Measurements from ENCODE around the gene MYBPC2.
A peak's percentile ranks its signal among the peaks of the same experiment; 100 is the strongest.

MYBPC2 gene

DNA sequence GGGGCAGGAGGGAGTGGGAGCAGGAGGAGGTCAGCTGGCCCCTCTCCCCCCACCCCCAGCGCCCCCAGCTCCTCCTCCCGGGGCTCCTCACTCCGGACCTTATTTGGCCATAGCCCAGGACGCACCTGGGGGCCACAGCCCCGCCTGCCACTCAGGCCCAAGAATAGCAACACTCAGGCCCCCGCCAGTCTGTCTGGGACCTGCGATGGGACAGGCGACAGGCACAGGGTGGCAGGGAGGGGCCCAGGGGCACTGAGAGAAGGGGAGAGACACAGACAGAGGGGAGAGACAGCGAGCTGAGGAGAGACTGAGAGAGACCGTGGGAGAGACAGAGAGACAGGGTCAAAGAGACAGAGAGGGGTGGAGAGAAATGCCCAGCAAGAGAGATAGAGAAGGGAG, 68.1 kb downstream of the MYBPC2 start:
- DNase-seq (ENCODE audit: low read depth in 2 of 2) = no peak

DNA sequence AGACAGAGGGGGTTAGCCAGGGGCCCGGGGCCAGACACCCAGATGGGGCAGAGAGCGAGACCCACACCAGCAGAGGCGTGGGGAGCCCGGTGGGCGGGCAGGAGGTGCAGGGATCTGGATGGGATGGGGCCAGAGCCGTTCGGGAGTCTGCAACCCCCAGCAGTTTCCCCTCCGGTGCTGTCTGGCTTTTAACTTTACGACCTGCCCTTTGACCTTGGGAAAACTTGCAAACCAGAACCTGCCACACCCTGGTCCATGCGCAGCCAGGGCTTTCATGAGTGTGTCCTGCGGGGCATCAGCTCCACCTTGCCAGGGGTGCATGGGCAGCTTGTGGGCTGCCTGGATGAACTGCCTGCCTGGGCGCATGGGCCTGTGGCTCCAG, 68.5 kb downstream of the MYBPC2 start:
- DNase-seq (ENCODE audit: low read depth in 2 of 2) = no peak

DNA sequence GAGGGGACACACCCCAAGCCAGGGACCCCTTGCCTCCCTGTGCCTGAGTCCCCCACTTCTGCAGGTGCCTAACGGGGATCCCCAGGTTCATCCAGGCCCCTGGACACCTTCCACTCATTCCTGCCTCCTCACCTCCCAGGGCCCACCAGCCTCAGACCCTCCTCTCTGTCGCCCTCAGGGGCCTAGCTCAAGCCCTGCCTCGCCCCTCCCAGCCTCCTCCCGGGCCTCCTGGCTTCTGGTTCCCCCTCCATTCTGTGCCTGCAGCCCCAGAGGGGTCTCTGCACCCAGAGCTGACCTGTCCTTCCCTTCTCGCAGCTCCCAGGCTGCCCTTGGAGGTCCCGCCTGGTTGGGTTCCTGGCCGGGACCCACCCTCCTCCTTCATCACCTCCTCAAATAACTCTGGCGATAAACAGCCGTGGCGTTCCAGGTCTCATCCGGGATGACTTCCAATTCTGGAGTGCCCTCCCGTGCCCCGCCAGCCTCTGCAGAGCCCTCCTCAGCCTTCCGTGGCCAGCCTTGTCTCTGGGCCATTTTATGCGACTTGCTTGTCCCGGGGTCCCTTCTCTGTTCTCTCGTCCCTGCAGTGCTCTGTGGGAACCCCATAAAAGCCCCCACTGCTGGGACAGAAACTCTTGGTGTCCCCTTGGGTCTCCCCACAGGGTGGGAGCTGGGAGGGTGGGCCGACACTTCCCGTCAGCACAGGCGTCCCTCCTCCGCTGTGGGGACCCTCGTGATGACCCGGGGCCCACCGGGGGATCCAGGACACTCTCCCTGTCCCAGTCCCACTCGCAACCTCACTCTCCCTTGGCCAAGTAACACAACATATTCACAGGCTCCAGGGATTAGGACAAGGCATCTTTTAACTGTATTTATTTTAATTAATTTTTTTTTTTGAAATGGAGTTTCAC, 69.1 kb downstream of the MYBPC2 start:
- DNase-seq (ENCODE audit: low read depth in 2 of 2) = no peak

DNA sequence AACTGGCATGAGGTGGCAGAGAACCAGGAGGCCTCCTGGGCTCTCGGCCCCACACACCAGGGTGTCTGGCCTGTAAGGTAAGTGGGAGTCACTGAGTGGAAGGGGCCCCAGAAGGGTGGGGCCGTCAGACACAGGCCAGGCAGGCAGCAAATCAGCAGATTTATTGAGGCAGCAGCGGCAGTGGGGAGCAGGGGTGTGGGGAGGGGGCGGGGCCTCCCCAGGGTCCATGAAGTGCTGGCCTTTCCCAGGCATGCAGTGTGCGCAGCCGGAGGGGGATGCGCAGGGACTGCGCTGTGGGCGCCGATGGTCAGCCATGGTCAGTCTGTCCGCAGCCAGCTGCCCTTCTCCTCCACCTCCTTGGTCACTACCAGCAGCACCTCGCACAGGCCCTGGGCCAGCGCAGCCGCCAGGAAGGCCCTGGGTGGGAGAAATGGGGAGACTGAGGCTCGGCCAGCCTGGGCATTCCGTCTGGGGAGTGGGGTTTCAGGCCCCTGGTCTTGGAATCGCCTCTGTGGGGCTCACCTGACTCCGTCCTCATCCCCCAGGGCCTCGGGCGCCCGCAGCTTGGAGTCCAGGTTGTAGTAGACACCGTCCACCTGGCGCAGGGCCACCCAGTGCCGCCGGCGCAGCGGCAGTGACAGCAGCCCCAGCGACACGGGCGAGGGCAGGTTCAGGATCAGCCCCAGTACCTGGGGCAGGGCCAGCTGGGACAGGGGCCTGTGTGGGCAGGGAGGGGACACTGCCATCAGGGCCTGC, 73.3 kb downstream of the MYBPC2 start:
- DNase-seq (ENCODE audit: low read depth in 2 of 2) = no peak

DNA sequence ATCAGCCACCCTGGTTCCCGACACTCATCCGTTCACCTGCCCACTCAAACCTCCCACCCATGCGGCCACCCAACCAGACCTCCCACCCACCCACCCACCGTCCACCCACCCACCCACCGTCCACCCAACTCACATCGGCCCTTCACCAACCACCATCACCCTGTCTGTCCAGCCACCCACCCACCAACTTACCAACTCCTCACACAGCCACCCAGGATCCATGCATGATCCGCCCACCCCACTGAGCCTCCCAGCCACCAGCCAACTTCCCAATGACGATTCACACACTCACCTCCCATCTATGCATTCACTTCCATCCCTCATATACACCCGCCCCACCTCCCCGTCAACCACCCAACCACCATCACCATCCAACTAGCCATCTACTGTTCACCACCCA, 74.0 kb downstream of the MYBPC2 start:
- DNase-seq (ENCODE audit: low read depth in 2 of 2) = no peak

DNA sequence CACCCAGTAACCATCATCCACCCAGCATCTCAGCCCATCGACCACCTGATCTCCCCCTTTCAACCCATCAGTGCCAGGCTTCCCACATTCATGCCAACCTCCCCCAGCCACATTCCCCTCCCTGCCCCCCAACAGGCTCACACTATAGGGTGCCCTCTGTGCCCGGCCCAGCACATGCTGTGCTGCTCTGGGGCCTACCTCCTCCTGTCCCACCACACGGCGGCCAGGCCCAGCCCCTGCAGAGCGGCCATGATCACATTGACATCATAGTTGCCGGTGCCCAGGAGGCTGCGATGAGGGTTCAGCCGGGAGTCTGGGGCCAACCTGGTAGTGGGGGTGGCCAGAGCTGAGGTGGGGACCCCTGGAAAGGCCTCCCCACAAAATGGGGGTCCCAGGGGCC, 74.7 kb downstream of the MYBPC2 start:
- DNase-seq (ENCODE audit: low read depth in 2 of 2) = no peak

DNA sequence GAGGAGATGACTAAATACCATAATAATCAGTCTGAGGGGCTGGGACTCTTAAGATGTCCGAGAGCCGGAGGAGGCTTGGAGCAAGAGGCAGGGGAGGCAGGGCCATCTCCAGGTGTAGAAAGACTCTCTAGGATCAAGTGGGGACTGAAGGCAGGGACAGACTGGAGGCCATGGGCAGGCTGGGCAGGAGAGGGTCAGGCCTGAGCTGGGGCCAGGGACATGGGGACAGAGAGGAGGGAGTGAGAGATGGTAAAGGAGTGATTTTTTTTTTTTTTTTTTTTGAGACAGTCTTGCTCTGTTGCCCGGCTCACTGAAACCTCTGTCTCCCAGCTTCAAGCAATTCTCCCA, 76.1 kb downstream of the MYBPC2 start:
- DNase-seq (ENCODE audit: low read depth in 2 of 2) = no peak

DNA sequence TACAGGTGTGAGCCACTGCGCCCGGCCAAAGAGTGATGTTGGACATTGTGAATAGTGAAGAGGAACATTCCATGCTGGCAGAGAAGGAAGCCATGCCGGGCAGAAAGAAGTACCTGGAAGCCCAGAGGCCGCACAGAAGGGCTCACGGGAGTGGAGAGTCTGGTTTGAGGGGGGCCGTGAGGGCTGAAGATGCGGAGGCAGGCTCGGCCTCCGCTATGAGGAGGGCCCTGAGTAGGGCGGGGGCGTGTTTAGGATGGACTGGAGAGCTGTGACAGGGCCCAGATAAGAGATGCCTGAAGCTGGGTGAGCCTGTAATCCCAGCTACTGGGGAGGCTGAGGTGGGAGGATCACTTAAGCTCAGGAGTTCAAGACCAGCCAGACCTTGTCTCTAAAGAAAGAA, 76.7 kb downstream of the MYBPC2 start:
- DNase-seq (ENCODE audit: low read depth in 2 of 2) = no peak

DNA sequence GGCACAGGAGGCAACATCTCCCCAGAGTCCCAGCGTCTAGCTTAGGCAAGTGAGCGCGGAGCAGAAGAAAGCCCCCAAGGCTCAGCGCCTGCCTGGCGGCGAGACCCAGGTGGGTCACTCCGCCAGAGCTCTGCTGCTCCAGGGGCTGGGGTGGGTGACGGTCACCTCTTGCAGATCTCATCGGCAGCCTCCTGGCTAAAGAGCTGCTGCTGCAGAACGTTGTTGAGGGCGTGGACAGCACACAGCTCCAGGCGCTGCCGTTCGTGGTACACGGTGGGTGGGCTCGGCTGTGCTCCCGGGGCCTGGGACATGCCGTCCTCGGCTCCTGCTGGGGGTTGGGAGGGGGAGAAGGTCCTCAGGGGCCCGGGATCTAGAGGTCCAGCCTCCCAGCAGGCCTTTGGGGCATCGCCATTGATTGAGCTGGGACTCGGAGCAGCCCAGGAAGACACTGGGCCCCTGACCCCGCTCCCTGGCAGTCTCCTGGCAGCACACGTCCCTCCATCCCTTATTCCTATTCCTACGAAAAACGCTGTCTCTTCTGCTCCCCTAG, 77.5 kb downstream of the MYBPC2 start:
- no peak for DNase-seq (ENCODE audit: low read depth in 2 of 2)

DNA sequence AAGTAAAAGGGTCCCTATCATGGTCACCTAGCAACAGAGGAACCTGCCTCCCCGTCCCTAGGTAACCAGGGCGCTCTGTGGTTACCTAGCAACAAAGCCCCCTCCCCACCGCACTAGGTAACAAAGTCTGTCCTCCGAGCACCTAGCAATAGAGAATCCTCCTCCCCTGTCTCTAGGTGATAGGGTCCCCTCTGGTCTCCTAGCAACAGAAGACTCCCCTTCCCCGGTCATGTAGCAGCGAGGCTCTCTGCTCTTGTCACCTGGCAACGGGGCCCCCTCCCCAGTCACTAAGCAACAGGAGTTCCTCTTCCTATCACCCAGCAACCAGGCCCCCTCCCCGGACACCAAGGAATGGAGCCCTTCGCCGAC, 78.0 kb downstream of the MYBPC2 start:
- no peak for DNase-seq (ENCODE audit: low read depth in 2 of 2)

DNA sequence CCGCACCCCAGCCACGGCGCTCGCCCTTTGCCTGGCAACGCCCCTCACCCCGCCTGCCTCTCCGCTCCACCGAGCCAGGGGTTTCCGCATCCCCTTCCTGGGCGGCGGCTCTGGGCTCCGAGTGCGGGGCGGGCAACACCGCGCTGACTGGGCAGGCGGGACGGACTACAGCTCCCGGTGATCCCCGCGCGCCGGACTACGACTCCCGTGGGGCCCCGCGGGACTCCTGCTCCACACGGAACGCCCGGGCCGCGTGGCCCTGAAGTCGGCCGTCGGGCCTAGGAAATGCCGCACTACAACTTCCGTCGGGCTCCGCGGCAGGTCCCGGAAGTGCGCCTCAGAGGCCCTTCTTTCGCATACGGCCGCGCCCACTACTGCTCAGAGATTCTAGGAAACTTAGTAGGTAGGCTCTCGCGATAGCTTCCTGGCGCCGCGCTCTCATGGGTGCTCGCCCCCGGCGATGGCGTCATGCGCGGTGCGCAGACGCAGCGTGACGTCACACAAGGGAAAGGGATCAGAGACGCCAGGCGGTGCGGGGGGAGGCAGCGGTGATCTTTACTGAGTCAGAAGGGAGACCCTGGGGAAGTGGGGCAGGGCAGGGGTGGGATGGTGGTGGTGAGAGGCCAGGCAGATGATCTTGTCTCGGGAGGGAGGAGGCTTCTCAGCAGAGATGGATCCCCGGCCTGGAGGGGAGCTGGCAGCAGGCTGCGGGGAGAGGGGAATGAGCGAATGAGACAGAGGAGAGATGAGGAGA, 78.6 kb downstream of the MYBPC2 start, which contains the start of gene JOSD2:
TSS of gene JOSD2 (minus strand) at position 123 of the 754 bp plus-strand sequence. CDS start 760 bp downstream, outside the sequence.
- peak; percentile 92 to 95 for DNase-seq (ENCODE audit: low read depth in 2 of 2)

DNA sequence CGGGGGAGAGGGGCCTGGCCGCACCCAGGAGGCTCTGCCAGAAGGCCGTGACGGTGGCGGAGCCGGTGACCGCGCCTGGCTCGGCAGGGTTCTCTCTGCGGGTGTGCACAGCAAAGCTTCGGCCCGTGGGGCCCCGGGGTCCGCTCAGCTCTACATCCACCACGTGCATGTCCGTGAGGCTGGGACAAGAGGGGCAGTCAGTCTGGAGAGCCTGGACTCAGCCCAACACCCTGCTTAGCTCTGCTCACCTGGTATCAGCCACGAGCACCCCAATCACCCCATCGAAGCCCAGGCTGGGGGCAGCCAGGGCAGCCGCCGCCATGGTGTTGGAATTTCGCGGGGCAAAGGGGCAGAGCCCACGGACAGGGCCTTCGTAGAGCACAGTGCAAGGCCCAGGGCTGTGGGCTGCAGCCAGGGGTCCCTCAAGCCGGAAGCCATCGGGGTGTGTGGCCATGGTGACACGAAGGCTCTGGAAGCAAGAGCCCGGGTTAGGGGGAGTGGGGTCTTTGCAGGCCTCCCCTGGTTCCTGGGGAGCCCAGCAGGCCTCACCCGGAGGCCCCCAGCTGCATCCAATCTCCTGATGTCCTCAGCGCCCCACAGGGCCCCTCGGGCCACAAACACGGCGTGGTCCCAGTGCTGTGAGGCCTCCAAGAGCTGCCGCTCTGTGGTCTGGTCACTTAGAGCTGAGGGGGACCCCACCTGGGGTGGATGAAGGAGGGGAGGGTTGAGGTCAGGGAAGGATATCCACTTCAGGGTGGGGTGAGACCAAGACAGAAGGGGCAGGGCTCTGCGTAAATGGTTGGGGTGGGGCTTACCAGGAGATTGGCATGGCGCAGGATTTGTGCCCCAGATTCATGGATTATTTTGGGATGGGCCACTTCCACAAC, 79.7 kb downstream of the MYBPC2 start:
- no peak for DNase-seq (ENCODE audit: low read depth in 2 of 2)

DNA sequence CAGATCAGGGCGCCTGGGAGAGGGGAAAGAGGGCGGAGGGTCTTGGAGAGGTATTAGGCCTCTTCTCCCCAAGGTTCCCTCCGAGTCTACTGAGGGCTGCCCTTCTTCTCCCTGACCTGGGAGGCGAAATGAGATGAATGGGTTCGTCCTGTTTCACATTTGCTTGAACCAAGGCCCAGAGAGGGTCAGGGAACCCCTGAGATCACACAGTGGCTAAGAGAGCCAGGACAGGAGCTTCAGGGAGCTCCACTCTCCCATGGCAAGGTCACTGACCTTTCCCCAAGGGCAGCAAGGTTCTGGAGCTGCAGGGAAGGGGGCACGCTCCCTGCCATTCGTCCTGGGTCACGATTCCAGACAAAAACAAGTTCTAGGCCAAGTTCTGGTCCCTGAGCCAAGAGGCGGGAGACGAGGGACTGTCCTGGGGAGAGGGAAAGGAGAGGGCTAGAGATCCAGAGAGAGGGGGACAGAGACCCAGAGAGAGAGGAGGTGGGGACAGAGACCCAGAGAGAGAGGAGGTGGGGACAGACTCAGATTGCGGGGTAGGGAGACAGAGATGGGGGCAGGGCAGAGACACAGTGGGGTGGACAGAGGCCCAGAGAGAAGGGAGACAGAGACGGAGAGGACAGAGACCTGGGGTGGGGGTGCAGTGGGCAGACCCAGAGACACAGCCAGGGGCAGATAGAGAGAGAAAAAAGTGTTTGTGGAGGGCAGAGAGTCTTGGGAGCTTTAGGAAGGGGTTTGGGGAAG, 80.5 kb downstream of the MYBPC2 start:
- DNase-seq (ENCODE audit: low read depth in 2 of 2) = no peak

DNA sequence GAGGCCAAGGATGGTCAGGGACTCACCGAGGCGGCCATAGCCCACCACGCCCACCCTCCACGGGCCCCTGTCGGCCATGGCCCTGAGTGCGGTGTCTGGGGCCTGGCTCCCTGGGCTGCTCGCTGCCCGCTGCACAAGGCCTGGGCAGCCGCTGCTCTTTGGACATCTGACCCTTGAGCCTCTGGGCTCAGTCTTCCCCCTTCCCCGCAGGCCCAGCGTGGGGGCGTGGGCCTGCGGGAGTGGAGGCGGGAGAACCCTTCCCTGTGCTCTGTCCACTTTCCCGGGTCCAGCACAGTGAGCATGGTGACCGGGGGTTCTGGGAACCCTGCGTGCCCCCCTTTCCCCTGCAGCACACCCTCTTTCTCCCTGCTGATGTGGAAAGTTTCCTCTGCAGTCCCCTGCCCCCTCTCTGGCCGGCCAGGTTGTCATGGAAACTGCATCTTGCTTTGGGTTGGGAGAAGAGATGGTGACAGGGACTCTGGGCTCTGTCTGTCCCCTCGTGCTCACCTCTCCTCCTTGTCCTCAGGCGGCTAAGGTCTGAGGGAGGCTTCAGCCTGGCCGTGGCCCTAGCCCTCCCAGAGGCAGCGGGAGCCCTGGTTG, 81.2 kb downstream of the MYBPC2 start, which contains the start of gene ASPDH:
TSS of gene ASPDH (minus strand) at position 168 of the 600 bp plus-strand sequence. CDS start at position 78, 90 bp downstream.
- DNase-seq (ENCODE audit: low read depth in 2 of 2) = no peak

DNA sequence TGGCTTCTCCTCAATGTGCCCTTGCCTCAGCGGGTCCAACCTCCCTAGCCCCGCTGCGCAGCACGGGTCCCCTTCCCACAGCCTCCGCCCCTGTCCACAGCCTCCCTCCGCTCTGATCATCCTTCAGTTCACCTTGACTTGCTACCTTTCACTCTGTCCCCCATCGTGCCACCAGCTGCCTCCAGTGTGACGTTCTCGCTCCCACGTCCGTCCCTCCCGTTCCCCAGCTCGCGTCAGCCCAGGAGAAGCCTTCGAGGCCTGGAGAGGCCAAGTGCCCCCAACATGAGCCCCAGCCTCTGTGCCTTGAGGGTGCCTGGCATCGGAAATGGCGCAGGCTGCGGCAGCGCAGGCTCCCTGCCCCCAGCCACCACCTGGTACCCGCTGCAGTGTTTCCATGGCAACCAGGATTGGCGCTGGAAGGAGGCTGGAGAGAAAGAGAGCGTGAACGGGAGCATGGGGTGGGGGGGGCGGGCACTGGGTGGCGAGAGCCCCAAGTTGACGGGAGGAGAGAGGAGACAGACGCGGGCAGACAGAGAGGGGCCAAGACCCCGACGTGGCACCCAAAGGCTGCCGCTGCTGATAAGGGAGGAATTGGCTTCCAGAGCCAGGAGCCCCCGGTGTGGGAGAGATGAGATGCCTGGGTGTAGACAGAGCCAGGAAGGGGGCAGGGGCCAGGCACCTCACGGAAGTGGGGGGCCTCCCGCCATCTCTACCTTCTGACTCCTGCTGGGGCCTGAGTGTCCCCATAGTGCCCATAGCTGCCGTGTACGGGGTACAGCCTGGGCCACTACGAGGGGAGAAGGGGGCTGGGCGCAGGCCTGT, 81.9 kb downstream of the MYBPC2 start:
- no peak for DNase-seq (ENCODE audit: low read depth in 2 of 2)

DNA sequence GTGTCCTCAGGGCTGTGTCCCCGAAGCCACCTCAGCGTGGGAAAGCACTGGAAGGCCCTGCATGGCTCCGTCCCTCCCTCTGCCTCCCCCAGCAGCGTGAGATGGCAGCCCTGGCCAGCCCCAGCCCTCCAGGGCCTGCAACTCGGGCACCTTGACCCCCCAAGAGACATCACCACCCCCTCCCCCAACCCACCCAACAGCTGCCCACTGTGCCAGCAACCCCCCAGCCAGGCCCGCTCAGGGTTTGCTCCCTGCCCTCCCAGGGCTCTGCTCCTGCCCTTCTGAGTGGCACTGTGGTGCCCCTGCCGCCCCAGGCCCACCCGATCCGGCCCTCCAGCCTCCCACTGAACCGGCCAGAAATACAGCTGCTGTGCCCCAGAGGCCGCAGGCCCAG, 82.5 kb downstream of the MYBPC2 start:
- DNase-seq (ENCODE audit: low read depth in 2 of 2) = no peak

Data from activated CD4-positive, alpha-beta T cell treated with anti-CD3 and anti-CD28 coated beads for 24 hours (primary cell).